Posterior vena cava (tissue), 2 donors: ENCODE data around the gene TMEM63C. TPM values are rescaled to one million over a fixed set of nuclear protein-coding genes. Genes with fewer than 3 reads are reported as not detected.

Experiments used
- DNase-seq: peaks from one replicate; pipeline ENCODE4 v3.0.0-alpha.2; 2020; ENCODE audit warnings: low spot score
- intact Hi-C, 2 donors: fragments of 100-400 bp; cut with DNase I; formaldehyde crosslinking; loops; one replicate each; pipeline versions ENCODE4 v1.14.1 to v1.14.2; 2022 to 2023
- total RNA-seq, 2 donors: library from RNA; stranded (reverse); fragmentation: NEBNext Ultra II Directional; extraction: Animal tissue kit (Norgen Biotek cat#: 25700); gene quantifications; one replicate each; pipeline ENCODE4 v1.2.1, GENCODE V29; 2021
- donor health status: DM: yes; HTN: yes; CAD: no.
- donor health status: DM: yes; HTN: yes; CAD: no.

Gene TMEM63C
- total RNA-seq, 2 donors from 2014 or later: not detected

GRCh38 chr14:77186911-77187648 is 5.5 kb downstream of the TMEM63C start:
- DNase-seq: no peak
- intact Hi-C loops: no loop called here

GRCh38 chr14:77187649-77188012 is 6.0 kb downstream of the TMEM63C start:
- intact Hi-C loops: no loop called here
- DNase-seq: no peak

- DNase-seq: peak; percentile 26
- intact Hi-C loops: no loop called here
Measured at GRCh38 chr14:77189479-77189878, 7.9 kb downstream of the TMEM63C start.

DNA sequence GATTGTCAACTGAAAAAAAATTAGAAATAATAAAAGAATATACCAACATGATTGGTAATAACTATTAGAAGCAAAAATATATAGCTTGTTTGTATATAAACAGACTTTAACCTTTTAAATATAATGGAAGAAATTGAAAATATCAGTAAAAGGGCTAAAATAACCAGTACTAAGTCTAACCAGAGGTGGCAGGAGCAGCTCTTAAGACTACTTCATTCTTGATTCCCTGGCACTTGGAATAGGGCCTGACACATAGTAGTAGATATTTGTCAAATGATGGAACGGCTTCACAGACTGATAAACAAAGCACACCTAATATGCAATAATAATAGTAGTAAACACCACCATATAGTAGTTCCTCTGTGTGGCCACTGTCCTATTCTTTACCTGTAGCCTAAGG is 9.4 kb downstream of the TMEM63C start:
- intact Hi-C loops: no loop called here
- DNase-seq: no peak

GRCh38 chr14:77194706-77195105 is 13.1 kb downstream of the TMEM63C start:
- intact Hi-C loops: no loop called here
- no peak for DNase-seq

GRCh38 chr14:77195766-77196165 is 14.2 kb downstream of the TMEM63C start:
- intact Hi-C loops: no loop called here
- peak; percentile 60 for DNase-seq

GRCh38 chr14:77197988-77198387 is 16.4 kb downstream of the TMEM63C start:
- peak; percentile 38 for DNase-seq
- intact Hi-C loops: no loop called here

DNA sequence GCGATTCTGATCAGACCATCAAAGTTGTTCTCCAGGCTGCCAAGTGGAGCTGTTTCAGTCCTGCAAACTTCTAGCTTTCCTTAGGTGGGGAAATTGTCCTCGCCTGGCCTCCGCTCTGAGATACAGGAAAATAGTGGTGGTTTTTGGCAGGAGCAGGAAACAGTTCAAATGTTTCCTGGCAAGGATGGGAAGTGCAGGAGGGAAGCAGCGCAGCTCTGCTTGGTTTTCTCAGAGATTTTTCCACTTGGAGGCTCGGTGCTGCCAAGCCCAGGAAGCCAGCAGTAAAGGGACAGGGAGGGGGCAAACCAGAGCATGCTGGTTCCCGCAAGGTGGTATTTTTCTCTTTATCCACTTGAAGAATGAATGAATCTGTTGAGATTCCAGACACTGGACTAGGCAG is 17.0 kb downstream of the TMEM63C start:
- no peak for DNase-seq
- intact Hi-C loops: no loop called here

GRCh38 chr14:77199590-77199989 is 18.0 kb downstream of the TMEM63C start:
- DNase-seq: peak; percentile 24
- intact Hi-C loops: no loop called here

- peak; percentile 63 for DNase-seq
- intact Hi-C loops: no loop called here
Measured at GRCh38 chr14:77200406-77200985, 18.9 kb downstream of the TMEM63C start.

DNA sequence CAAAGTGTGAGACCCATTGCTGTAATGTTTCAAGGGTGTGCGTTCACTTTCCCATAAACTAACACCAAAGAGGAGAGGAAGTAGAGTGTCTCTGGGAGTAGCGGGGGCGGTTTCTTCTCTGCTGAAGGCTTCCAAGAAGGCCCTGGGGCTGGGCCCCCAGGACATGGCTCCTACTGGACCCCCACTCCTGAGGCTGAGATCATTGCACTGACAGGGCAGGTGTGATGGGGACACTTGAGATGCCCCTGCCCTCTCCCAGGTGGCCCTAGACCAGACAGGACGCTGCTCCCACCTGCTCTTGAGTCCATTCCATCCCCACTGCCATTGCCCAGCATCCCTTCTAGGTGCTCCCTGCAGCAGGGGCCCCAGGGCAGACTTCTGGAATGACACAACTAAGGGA is 20.1 kb downstream of the TMEM63C start:
- peak; percentile 7 for DNase-seq
- intact Hi-C loops: no loop called here

GRCh38 chr14:77203611-77204458 is 22.2 kb downstream of the TMEM63C start:
- intact Hi-C loops: no loop called here

GRCh38 chr14:77204459-77204771 is 22.8 kb downstream of the TMEM63C start:
- peak; percentile 26 for DNase-seq
- intact Hi-C loops: no loop called here

More at GRCh38 chr14:77203611-77204458, 22.2 kb downstream of the TMEM63C start:
- DNase-seq: peak; percentile 18

DNA sequence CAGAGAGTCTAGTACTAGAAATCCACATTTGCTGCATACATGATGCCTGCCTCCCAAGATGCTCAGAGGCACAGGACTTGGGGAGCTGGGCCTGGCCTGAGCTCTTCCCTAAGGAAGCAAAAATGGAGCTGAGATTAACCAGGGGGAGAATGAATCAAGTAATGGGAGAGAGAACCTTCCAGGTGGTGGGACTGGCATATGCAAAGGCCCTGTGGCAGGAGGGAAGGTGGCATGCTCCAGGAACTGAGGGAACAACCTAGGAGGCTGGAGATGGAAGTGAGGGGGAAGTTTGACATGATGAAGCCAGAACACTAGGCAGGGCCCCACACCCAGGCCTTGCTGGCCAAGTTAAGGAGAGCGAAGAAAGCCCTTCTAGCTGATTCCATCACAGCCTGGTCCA is 23.3 kb downstream of the TMEM63C start:
- peak; percentile 10 for DNase-seq
- intact Hi-C loops: no loop called here

GRCh38 chr14:77205566-77205965 is 24.0 kb downstream of the TMEM63C start:
- DNase-seq: peak; percentile 25
- intact Hi-C loops: no loop called here

DNA sequence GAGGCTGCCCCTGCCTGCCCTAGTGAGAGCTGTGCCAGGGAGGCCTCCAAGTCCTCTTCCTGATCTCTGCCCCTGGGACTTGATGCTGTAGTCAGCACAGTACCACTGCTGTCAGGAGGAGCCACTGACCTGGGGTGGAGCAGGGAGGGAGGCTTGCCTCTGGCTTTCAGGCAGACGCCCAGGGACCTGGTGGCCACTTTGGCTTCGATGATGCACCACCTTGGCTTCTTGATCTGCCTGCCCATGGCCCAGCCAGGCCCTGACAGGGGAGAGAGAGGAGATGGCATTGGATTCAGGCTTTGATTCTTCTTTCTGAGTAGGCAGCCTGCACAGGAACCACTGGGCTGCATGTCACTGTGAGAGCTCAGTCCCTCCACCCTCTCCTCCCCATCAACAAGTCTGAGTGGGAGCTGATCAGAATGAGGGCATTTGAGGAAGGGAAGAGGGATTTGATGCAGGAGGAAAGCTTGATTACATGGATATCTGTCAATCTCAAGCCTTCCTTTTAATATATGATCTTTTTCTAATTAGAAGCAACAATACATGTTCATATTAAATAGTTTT is 24.7 kb downstream of the TMEM63C start:
- intact Hi-C loops: no loop called here
- DNase-seq: peak; percentile 51

GRCh38 chr14:77206877-77207389 is 25.3 kb downstream of the TMEM63C start:
- peak; percentile 71 for DNase-seq
- intact Hi-C loops: no loop called here

GRCh38 chr14:77208291-77208978 is 26.8 kb downstream of the TMEM63C start:
- DNase-seq: peak; percentile 87
- intact Hi-C loops: no loop called here

- intact Hi-C loops: no loop called here
- no peak for DNase-seq
Measured at GRCh38 chr14:77208979-77209318, 27.4 kb downstream of the TMEM63C start.
